ENCODE results near the gene NUMB.
"Not testable (repeated sequence)": the region's sequence is repeated elsewhere in the genome, so short reads cannot be mapped to it uniquely, and the experiment has no call there.

Gene NUMB

GRCh38 chr14:73427516-73428264, 30.7 kb downstream of the NUMB start:
- TF ChIP-seq, protein P1, sequence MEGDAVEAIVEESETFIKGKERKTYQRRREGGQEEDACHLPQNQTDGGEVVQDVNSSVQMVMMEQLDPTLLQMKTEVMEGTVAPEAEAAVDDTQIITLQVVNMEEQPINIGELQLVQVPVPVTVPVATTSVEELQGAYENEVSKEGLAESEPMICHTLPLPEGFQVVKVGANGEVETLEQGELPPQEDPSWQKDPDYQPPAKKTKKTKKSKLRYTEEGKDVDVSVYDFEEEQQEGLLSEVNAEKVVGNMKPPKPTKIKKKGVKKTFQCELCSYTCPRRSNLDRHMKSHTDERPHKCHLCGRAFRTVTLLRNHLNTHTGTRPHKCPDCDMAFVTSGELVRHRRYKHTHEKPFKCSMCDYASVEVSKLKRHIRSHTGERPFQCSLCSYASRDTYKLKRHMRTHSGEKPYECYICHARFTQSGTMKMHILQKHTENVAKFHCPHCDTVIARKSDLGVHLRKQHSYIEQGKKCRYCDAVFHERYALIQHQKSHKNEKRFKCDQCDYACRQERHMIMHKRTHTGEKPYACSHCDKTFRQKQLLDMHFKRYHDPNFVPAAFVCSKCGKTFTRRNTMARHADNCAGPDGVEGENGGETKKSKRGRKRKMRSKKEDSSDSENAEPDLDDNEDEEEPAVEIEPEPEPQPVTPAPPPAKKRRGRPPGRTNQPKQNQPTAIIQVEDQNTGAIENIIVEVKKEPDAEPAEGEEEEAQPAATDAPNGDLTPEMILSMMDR (conservative IDR thresholded peaks at IDR 0.05; ENCODE audit: low read depth, low read length), result no peak
- Histone ChIP-seq H3K27ac (no peak overlapping the region), H3K9ac (no peak overlapping the region), H3K4me2 (no peak overlapping the region), H2AFZ (ENCODE audit: low read depth) (no peak overlapping the region), H3K4me1 (ENCODE audit: low read depth, poor library complexity, severe bottlenecking) (no peaks in the 10 kb centered on the region), H3K4me3 (IDR thresholded peaks at IDR 0.05; ENCODE audit: insufficient read depth, low read depth, low read length) (no peak overlapping the region), H3K27me3 (ENCODE audit: insufficient read depth, low read depth) (no peaks in the 10 kb centered on the region), H3K79me2 (ENCODE audit: insufficient read depth, low read depth) (no peaks in the 10 kb centered on the region), H3K36me3 (ENCODE audit: insufficient read depth) (no peaks in the 10 kb centered on the region), H4K20me1 (ENCODE audit: insufficient read depth) (no peaks in the 10 kb centered on the region)

DNA sequence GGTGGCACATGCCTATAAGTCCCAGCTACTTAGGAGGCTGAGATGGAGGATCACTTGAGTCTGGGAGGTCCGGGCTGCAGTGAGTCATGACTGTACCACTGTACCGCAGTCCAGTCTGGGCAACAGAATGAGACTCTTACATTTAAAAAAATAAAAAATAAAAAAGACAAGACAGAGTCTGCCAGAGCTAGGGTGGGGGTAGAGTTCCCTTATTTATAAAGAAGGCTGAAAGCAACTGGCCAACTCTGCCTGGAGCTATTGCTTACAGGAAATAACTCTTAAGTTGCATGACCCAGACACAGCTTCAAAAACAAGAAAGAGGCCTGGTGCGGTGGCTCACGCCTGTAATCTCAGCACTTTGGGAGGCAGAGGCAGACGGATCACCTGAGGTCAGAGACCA, 31.5 kb downstream of the NUMB start:
- Histone ChIP-seq H3K9ac (no peak overlapping the region), H2AFZ (ENCODE audit: low read depth) (no peak overlapping the region), H4K20me1 (ENCODE audit: insufficient read depth) (no peaks in the 10 kb centered on the region), H3K27ac (no peak overlapping the region), H3K36me3 (ENCODE audit: insufficient read depth) (no peaks in the 10 kb centered on the region), H3K4me2 (no peak overlapping the region), H3K4me3 (IDR thresholded peaks at IDR 0.05; ENCODE audit: insufficient read depth, low read depth, low read length) (no peak overlapping the region), H3K4me1 (ENCODE audit: low read depth, poor library complexity, severe bottlenecking) (no peaks in the 10 kb centered on the region), H3K79me2 (ENCODE audit: insufficient read depth, low read depth) (no peaks in the 10 kb centered on the region), H3K27me3 (ENCODE audit: insufficient read depth, low read depth) (no peaks in the 10 kb centered on the region)
- TF ChIP-seq, protein P1 (conservative IDR thresholded peaks at IDR 0.05; ENCODE audit: low read depth, low read length), result no peak

DNA sequence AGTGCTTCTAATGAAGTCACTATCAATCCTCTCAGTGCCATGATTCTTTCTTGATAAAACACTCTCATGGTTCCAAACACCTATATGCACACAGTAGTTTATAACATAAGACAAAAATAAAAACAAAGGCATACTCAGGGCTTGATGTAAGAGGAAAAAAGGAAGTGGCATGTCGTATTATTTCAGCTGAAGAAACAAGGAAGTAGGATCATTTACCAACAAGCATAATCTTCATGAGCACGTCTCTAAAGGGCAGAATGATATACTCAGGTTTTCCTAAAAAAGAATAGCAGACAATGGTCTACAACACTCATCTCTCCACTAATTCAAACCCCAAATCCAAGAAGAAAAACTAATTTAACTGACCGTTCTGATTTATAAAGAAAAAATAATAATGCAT, 33.9 kb downstream of the NUMB start:
- H3K79me2 ChIP-seq (ENCODE audit: insufficient read depth, low read depth), result no peaks in the 10 kb centered on the region
- no peaks in the 10 kb centered on the region for H3K4me1 ChIP-seq (ENCODE audit: low read depth, poor library complexity, severe bottlenecking)
- H4K20me1 ChIP-seq (ENCODE audit: insufficient read depth), result no peaks in the 10 kb centered on the region
- no peak overlapping the region for H3K4me3 ChIP-seq (IDR thresholded peaks at IDR 0.05; ENCODE audit: insufficient read depth, low read depth, low read length)
- no peaks in the 10 kb centered on the region for H3K36me3 ChIP-seq (ENCODE audit: insufficient read depth)
- no peak overlapping the region for H3K9ac ChIP-seq
- no peaks in the 10 kb centered on the region for H3K27me3 ChIP-seq (ENCODE audit: insufficient read depth, low read depth)
- TF ChIP-seq, protein P1 (conservative IDR thresholded peaks at IDR 0.05; ENCODE audit: low read depth, low read length), result no peak
- H2AFZ ChIP-seq (ENCODE audit: low read depth), result no peak overlapping the region
- H3K4me2 ChIP-seq, result no peak overlapping the region
- H3K27ac ChIP-seq, result no peak overlapping the region

DNA sequence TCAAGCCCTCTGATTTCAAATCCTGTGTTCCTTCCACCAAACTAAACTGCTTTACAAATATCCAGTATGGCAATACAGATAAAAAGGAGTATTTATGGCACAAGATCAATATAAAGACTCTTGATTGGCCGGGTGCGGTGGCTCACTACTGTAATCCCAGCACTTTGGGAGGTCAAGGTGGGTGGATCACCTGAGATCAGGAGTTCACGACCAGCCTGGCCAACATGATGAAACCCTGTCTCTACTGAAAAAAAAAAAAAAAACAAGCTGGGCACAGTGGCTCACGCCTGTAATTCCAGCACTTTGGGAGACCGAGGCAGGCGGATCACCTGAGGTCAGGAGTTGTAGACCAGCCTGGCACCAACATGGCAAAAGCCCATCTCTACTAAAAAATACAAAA, 35.3 kb downstream of the NUMB start:
- not testable (repeated sequence) for H3K27me3 ChIP-seq (ENCODE audit: insufficient read depth, low read depth); H3K4me2 ChIP-seq; H3K36me3 ChIP-seq (ENCODE audit: insufficient read depth); H3K4me1 ChIP-seq (ENCODE audit: low read depth, poor library complexity, severe bottlenecking); H3K79me2 ChIP-seq (ENCODE audit: insufficient read depth, low read depth); H3K4me3 ChIP-seq (IDR thresholded peaks at IDR 0.05; ENCODE audit: insufficient read depth, low read depth, low read length); H3K27ac ChIP-seq; H4K20me1 ChIP-seq (ENCODE audit: insufficient read depth); H2AFZ ChIP-seq (ENCODE audit: low read depth); H3K9ac ChIP-seq

GRCh38 chr14:73422515-73422914, 35.8 kb downstream of the NUMB start:
- Histone ChIP-seq H3K79me2 (ENCODE audit: insufficient read depth, low read depth) (no peaks in the 10 kb centered on the region), H3K4me2 (no peak overlapping the region), H3K36me3 (ENCODE audit: insufficient read depth) (no peaks in the 10 kb centered on the region), H3K27me3 (ENCODE audit: insufficient read depth, low read depth) (no peaks in the 10 kb centered on the region), H3K27ac (no peak overlapping the region), H3K4me3 (IDR thresholded peaks at IDR 0.05; ENCODE audit: insufficient read depth, low read depth, low read length) (no peak overlapping the region), H4K20me1 (ENCODE audit: insufficient read depth) (no peaks in the 10 kb centered on the region), H3K9ac (no peak overlapping the region), H3K4me1 (ENCODE audit: low read depth, poor library complexity, severe bottlenecking) (no peaks in the 10 kb centered on the region), H2AFZ (ENCODE audit: low read depth) (no peak overlapping the region)
- TF ChIP-seq, protein P1 (conservative IDR thresholded peaks at IDR 0.05; ENCODE audit: low read depth, low read length), result no peak
